DMS79 treated with DMSO at 0.1 percent for 48 hours (cell line): ENCODE data around the gene TMEM186.
"Not testable (repeated sequence)": the region's sequence is repeated elsewhere in the genome, so short reads cannot be mapped to it uniquely, and the experiment has no call there.

ENCODE experiments used
- DNase-seq: peaks from one replicate; lab custom pipeline; 2025; lab: John Stamatoyannopoulos, UW

Gene TMEM186

DNA sequence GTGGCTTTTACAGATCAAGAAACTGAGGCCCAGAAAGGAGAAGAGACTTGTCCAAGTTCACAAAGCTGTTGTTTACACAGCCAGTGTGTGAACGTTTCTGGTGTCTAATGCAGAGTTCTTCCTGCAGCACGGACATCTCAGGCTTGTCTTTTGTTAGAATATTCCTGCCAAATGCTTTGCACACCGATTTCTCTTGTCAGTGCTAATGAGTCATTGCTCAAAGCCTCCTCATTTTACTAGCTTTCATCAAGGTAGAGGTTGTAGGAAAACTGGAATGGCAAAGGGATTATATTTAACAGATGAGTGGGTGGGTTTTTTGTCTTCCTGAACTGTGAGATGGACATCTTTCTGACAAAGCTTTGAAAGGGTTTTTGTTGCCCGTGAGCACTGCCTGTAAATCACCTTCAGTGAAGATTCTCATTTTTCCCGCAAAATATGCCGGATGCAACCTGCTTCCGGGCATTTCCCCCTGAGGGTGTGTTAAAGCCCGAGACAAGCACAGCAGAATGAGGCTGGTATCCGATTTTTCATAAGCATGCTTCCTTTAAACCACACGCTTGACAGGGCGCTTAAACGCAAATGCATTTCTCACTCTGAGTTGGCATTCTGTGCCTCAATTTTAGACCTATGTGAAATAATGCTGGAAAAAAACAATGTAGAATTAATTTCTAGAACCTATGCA is 14.9 kb upstream of the TMEM186 start:
- no peak for DNase-seq

DNA sequence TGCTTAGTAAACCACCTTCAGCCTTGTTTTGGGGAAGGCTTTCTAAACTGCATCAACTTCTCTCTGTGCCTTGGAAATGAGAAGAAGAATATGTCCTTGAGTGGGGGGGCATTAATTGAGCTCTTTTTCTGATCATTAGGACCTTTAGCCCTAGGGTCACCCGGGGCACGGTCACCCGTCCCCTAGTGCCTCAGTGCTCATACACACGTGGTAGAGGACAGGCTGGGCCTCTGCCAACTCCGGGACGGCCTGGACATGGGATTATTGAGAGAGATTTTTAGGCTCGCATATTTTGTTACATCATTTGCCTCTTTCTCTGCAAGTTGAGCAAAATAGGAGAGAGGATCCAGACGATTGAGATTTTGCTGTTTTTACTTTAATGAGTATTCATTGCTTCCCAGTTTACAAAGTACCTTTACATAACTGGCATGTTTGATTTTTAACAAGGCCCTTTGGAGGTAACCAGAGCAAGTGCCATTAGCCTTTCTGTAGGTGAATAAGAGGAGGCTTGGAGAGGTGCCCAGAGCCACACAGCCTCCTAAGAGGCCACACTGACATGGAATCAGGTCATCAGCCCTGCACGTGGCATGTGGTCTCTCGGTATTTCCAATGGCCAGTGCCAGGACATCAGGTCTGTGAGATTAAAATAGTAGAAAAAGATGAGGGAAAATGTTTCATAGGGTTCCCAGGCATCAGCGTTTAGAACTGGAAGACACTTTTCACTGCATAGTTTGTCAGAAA is 11.3 kb upstream of the TMEM186 start:
- DNase-seq: no peak

DNA sequence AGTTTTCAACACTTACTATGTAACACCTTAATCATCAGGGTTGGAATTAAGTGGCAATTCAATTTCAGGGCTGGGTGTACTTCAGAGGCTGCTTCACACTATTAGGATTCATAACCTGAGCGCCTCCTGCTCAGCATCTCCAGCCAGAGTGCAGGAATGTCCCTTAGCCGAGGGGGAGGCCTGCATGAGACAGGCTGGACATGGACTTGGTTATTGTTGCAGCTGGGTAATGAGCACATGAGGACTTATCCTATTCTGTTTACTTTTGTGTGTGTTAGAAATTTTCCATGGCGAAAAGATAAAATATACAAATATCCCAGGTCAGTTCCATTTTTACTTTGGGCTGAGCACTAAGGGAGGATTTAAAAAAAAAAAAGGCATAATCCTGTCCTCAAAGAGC is 10.6 kb upstream of the TMEM186 start:
- DNase-seq: no peak

DNA sequence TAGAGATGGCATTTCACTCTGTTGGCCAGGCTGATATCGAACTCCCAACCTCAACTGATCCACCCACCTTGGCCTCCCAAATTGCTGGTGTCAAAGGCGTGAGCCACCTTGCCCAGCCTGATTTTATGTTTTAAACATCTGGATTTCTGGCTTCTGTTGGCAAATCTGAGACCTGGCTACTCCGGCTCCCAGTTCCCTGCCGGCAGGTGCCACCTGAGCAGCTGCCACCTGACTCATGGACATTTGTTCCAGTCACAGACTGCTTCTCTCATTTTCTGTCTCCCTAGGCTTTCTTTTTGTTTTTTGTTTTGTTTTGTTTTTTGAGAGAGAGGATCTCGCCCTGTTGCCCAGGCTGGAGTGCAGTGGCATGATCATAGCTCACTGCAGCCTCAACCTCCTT is 9.8 kb upstream of the TMEM186 start:
- no peak for DNase-seq

DNA sequence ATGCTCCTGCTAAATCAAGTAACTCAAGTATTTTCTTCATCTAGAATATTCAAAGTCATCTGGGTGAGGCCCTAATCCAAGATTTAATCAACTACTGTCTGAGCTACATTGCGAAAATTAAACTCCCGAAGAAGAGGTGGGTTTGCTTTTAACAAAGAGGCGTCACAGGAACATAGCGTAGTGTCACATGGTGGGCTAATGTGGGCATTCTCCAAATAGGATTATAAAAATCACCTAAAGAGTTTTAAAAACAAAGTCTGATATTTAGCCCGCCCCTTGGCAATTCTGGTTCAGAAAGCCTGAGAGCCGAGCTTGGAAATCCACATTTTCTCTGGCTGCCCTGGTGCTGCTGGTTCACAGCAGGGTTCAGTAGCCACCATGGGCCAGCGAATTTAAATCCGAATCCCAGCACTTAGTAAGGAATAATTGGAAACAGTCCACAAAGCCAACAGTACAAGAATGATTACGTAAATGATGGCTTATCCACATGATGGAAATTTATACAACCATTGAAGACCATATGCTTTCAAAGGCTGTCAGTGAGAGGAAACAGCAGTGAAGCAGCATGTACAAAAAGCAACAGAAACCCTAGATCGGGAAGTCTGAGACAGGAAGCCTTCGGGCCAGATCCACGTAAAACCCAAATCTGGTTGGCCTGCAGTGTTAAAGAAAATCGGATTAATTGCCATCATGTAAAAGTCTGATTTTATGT is 9.0 kb upstream of the TMEM186 start:
- no peak for DNase-seq

DNA sequence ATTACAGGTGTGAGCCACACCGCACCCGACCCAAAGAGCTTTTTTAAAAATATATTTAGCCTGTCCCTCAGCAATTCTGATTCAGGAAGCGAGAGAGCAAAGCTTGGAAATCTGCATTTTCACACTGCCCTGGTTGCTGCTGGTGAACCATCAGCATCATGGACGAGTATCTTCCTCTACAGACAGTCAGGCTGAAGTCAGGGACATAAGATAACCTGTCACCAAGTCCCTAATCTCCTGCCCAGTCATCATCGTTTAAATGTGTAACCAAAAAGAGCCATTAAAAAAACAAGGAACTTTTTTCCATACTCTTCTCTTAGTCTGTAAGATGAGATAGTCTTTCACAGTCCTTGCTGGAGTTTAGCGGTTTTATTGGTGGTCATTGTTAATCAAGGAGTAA is 6.9 kb upstream of the TMEM186 start:
- no peak for DNase-seq

DNA sequence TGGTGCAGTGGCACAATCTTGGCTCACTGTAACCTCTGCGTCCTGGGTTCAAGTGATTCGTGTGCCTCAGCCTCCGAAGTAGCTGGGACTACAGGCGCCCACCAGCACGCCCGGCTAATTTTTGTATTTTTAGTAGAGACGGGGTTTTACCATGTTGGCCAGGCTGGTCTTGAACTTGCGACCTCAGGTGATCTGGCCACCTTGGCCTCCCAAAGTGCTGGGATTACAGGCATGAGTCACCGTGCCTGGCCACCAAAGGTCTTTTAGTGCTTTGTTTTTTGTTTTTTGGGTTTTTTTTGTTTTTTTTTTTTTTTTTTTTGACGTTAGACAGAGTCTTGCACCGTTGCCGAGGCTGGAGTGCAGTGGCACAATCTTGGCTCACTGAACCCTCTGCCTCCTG is 6.3 kb upstream of the TMEM186 start:
- DNase-seq: not testable (repeated sequence)

DNA sequence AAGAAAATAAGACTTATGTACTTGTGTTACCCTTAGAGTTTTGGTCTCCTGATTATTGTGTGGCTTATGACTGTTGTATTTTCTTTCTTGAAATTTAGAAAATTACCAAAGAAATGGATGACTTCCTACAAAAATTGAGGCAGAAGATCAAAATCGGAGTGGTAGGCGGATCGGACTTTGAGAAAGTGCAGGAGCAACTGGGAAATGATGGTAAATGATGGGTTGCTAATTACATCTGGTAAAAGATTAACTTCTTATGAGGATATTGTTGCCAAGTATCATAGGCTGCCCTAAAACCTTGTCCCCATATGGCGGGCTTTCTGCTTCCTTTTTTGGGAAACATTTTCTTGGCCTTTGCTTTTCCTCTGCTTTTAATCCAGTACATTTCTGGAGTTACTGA is 4.3 kb upstream of the TMEM186 start:
- no peak for DNase-seq

DNA sequence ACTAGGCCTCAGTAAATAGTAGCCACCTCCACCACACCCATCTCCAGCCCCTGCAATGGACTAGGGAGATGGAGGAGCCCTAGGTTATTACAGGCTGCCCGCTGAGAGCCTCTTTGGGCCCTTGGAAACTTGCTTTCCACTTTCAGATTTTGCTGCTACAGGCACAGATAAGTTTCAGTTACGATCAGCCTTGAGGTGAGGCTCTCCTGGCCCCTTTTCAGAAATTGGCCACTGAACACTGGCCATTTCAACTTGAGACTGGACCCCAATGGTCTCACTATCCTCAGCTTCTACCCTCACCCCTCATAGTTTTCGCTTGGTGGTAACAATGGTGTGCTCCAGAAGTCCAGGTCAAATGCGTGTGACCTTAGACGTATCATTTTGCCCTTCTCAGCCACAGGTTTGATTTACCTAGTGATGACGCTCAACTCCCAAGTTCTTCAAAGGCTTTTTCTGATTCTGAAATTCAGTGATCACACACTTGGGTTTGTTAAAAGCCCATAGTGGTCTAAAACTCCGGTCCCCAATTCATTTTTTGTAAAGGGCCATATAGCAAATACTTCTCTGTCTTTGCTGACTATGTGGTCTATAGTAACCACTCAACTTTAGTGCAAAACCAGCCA is 1.2 kb upstream of the TMEM186 start:
- no peak for DNase-seq

DNA sequence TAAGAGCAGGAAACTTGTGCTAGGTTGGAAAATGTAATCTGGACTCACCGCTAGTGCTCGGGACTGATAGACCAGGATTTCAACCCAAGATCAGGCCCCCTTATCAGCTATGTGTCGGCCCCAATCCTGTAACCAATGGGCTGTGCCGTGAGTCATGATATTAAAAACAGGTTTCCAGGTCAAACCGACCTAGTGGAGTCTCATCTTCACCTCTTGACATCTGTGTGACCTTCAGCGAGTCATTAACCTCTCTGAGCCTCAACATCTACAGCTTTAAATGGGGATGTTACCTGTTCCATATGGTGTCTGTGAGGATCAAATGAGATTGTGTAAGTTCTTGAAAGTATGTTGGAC is 712 bp upstream of the TMEM186 start:
- DNase-seq: no peak

DNA sequence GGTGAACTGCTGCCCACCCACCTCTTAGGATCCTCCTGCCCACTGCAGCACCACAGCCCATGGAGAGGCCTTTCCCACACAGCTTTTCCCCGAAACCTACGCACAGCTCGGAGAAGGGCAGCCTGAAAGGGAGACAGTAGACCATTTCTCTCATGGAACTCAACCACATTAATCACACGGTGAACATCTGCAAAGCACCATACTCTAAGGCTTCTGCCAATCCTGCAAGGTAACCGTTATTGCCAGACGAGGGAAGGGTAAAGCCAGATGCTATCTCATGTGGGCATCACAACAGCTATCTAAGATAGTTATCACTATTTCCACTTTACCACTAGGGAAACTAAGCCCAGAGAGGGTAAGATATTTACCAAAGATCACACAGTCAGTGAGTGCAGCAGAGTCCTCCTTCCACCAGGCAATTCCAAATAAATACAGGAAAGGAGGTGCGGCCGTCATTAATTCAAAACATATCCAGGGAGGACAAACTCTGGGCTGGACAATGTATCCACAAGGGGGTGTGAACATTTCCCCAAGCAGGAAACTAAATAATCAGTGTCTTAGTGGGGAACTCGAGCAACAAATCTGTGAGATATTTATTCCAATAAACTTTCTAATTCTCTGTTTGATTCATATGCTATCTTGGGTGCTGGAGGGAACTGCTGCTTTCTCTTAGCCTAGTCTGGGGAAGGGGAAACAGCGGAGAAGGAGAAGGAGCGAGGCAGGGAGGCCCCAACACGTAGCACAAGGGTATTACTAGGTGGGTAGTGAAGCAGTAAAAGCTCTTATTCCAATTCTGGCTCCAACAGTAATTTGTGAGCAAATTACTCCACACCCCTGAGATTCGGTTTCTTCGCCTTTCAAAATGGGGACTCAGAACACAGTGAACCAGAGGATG is 723 bp downstream of the TMEM186 start:
- DNase-seq: no peak

DNA sequence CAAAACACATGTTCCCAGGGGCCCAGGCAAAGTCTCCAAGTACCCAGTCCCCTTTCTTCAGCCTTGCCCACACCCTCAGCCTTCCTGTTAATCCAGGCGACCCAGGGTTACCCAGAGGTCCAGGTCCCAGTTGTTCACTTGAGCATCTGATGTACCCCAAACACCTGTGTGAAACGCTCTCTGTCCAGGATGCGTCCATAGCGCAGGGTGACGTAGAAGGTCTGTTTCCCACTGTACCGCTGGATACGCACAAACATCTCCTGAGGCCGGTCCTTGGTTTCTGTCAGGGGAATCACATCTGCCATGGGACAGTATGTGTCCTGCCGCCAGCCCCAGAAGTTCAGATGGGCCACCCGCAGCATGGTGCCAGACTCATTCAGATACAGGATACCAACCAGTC is 1.6 kb downstream of the TMEM186 start:
- no peak for DNase-seq

DNA sequence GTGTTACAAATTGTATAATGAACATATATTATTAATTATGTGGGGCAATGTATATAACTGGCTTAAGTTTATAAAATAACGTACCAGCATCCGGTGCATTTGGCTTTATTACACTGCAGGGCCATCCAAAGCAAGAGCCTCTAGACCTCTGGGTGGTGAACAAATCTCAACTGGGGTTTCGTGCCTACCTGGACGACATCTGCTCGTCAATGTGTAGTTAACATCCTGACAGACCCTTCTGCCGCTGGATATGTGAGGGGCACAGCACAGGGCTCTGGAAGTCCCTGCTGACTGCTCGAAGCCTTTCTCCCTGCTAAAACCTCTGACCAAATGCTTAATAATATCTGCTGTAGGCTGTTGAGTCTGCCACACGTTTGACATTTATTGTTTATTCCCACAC is 2.3 kb downstream of the TMEM186 start:
- no peak for DNase-seq

DNA sequence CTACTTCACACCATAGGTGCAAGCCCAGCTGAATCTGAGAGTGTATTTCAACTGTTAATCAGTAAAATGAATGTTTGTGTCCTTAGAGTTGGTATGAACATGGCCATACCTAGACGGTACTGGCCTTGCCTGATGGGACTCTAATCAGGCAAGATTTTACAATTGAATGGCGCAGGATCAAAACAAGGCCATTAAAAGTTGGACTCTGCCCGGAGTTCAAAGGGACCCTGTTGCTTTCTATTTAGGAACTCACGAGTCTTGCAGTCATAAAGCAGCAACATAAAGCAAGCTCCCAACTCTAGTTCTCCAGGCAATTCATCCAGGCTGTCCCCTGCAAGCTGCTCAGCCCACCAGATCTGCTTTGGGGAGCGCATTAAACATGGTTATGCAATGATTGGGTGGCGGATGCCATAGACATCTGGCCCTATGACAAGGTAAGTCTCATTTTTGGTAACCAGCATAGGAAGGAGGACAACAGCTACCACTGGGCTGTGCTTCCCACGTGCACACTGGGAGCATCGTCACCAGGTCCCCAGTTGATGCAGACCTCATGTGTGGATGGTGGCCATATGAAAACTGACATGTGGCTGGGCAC is 8.8 kb downstream of the TMEM186 start:
- no peak for DNase-seq

DNA sequence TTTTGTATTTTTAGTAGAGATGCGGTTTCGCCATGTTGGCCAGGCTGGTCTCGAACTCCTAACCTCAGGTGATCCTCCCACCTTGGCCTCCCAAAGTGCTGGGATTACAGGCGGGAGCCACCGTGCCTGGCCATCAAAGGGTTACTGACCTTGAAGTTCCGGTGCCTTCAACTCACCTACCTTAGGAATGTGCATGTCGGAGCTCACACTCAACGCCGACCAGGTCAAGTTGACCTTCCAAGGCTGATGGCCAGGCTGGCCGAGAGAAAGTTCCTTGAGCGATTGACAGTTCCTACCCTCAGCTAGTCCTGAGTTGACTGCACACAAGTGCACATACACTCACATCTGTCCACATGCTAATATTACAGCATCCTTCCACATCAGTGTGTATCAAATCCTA is 11.1 kb downstream of the TMEM186 start:
- DNase-seq: not testable (repeated sequence)

DNA sequence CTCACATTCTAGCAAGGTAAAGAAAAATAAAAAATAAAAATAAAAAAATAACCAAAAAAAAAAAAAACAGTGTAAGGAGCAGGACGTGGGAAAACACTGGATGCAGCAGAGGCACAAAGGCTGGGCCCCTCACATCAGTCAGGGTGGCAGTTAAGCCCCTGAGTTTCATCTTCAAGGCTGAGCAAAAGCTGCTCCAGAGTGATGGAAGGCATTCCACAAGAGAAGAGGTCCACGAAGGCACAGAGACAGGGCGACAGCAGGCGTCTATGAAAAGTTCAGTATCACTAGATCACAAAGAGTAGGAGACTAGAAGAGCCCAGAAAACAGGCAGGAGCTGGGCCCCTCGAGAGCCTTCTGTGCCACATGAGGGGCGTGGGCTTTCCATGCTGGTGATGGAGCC is 12.0 kb downstream of the TMEM186 start:
- no peak for DNase-seq

DNA sequence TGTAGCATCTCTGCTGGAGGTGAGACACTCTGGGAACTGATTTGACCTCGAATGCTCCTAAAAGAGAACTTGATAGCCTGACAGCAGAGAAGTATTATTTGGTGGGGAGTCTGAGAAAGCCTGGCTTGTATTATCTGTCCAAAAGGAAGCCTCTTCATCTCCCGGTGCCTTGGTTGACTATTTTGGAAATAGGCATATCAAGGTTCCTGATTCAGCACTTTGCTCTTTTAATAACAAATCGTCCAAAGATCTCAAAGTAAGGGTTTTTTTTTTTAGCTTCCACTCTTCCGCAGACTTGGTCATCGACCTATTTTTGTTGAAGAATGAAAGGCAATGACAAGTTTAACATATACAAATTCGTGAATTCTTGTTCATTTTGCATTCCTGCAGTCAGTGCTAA is 14.8 kb downstream of the TMEM186 start:
- no peak for DNase-seq

DNA sequence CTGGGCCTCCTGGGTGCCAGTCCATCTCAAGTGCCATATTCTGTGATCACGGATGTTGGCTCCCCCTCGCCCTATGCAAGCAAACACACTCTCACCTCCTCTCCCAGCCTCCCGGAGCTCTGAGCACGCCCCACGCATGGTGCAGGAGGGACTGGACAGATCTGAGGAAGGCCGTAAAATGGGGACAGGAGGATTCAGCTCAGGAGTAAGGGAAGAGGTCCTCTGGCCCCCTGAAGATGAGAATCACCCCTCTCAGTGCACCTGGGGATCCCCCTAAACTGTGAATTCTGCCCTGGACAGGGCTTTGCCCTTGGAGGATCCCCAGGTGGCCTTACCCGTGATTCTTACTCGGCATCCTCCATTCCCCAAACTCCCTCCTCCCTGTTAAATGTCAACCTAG is 15.6 kb downstream of the TMEM186 start:
- DNase-seq: no peak

DNA sequence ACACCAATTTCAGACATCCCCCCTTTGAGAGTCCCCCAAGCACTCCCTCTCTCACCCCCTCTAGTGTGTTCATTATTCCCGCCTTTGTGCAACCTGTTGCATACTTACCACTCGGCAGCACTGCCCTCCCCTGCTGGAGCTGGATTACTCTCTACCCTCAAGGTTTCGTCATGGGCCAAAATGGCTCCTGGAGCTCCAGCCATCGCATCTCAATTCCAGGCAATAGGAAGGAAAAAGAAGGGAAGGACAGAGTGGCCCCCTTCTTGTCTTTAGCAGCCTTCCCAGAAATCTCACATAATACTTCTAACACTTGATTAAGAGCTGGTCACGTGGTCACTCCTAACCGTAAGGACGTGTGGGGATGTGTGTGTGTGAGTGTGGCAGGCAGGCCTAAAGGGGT is 20.2 kb downstream of the TMEM186 start:
- no peak for DNase-seq

DNA sequence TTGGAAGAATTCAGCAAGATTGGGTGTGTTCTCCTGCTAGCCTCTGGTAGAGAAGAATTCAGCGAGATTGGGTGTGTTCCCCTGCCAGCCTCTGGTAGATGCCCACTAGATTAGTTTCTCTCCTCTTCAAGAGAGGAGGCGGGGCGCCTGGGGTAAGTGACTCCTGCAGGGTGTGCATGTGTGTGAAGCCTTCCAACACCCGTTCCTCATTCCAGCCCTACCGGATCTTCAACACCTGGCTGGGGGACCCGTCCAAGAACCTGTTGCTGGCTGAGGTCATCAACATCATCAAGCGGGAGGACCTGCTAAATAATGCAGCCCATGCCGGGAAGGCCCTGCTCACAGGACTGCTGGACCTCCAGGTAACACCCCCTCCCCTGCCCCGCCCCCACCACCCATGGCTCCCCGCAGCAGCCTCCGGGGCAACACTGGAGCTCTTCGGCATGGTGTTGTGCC is 21.3 kb downstream of the TMEM186 start:
- DNase-seq: no peak

DNA sequence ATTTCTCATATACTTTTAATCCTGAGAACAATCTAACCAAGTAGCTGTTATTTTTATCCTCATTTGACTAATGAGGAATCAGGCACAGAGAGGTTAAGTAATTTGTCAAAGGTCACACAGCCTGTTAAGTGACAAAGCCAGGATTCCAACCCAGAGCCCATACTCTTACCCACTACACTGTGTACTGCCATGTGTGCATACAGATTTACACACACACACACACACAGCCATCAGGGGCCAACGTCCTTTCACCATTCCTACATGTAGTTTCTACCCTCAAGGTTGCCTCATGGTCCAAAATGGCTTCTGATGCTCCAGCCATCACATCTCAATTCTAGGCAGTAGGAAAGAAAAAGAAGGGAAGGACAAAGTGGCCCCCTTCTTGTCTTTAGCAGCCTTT is 22.1 kb downstream of the TMEM186 start:
- no peak for DNase-seq
